Adrenal gland (tissue), 12 donors: ENCODE data around the gene MARK3. TPM values are rescaled to one million over a fixed set of nuclear protein-coding genes. Genes with fewer than 3 reads are reported as not detected.

Experiments used
- DNase-seq, 7 donors: peaks; one replicate each; pipeline ENCODE4 v3.0.0-alpha.2; 2019 to 2020
- H3K27ac ChIP-seq, 5 donors: fragments of 200-600 bp; sonication (generic) in 4 of 5; 1 replicate in 3 of 5; 2 replicates in 2 of 5; pipeline versions ENCODE4 v1.5.1 to v1.8.0; 2016 to 2020; ENCODE audit warnings: mild to moderate bottlenecking in 1 of 5
- H3K27me3 ChIP-seq: fragments of 200-600 bp; 2 replicates; pipeline ENCODE4 v1.8.0; 2021
- H3K36me3 ChIP-seq, 2 donors: fragments of 200-600 bp; replicated peaks in 1 of 2; 1 replicate in 1 of 2; 2 replicates in 1 of 2; pipeline versions ENCODE4 v1.5.1 to v1.8.0; 2018 to 2022
- H3K4me1 ChIP-seq, 2 donors: fragments of 200-600 bp; replicated peaks in 1 of 2; 1 replicate in 1 of 2; 2 replicates in 1 of 2; pipeline versions ENCODE4 v1.5.1 to v1.8.0; 2018 to 2021
- H3K4me3 ChIP-seq, 4 donors: fragments of 200-600 bp; sonication (generic) in 3 of 4; one replicate each; pipeline ENCODE4 v1.5.1; 2016 to 2018
- H3K9me3 ChIP-seq, 3 donors: fragments of 200-600 bp; sonication (generic) in 1 of 3; replicated peaks in 1 of 3; 1 replicate in 2 of 3; 2 replicates in 1 of 3; pipeline versions ENCODE4 v1.5.1 to v1.8.0; 2016 to 2021
- CTCF ChIP-seq, 6 experiments: fragments of 450-650 bp in 4 of 6; fragments of 200-600 bp in 2 of 6; sonication (generic) in 1 of 6; IDR thresholded peaks; 1 replicate in 5 of 6; 2 replicates in 1 of 6; pipeline versions ENCODE4 v1.5.1 to v1.8.0; 2016 to 2021; ENCODE audit warnings: antibody characterized with exemption in 6 of 6, mild to moderate bottlenecking in 2 of 6, moderate library complexity in 1 of 6
- POLR2A ChIP-seq, 2 donors: fragments of 450-650 bp; IDR thresholded peaks; one replicate each; pipeline ENCODE4 v1.6.1; 2017; ENCODE audit warnings: antibody characterized with exemption in 2 of 2, mild to moderate bottlenecking in 2 of 2, moderate library complexity in 1 of 2
- WGBS, 4 donors: extraction: QIAGEN DNeasy Blood & Tissue Kit in 2 of 4; methylation state at CpG; one replicate each; pipeline versions ENCODE4 v1.1.5 to v1.1.7; 2013 to 2017; 5-methylcytosine and 5-hydroxymethylcytosine counted together
- intact Hi-C, 2 donors: fragments of 100-400 bp; cut with DNase I; formaldehyde crosslinking; loops; one replicate each; pipeline versions ENCODE4 v1.14.1 to v1.15.0; 2022 to 2023
- polyA plus RNA-seq, 3 donors: library from polyadenylated mRNA; stranded (reverse); fragments of 200-250 nt in 2 of 3; fragments of 350-450 nt in 1 of 3; fragmentation: Illumina TruSeq in 1 of 3; extraction: RNeasy Lipid Tissue Mini Kit (QIAGEN cat#74804) in 1 of 3; gene quantifications; one replicate each; pipeline ENCODE4 v1.2.3, GENCODE V29; 2013 to 2014
- total RNA-seq, 9 donors: library from RNA; depleted of rRNA in 4 of 9; stranded (reverse); fragments of >200 nt in 4 of 9; fragments of 120-200 nt in 1 of 9; fragmentation: NEBNext Ultra II Directional in 1 of 9; extraction: Animal tissue kit (Norgen Biotek cat#: 25700) in 1 of 9; gene quantifications; one replicate each; pipeline versions ENCODE4 v1.1.0 to v1.2.4, GENCODE V29; 2013 to 2023
- donor health status: healthy with polysubstance abuse.
- donor health status: Bipolar disorder and iron deficiency.
- donor health status: DM: yes; HTN: yes; CAD: no.
- donor health status: DM: no; HTN: no; CAD: no.
- donor health status: DM: no; HTN: no; CAD: no.
- donor health status: DM: yes; HTN: yes; CAD: no.

Gene MARK3
- total and polyA plus RNA-seq, 12 donors: 73.1 to 233 (median 94.6) TPM

GRCh38 chr14:103393676-103394626 lies 8.7 kb downstream of the MARK3 start:
- DNase-seq: peak in 4 of 7 donors; percentile 52 to 70 (median 62)
- Histone ChIP-seq H3K9me3 (no peaks in the 10 kb centered on the region), H3K27me3 (no peaks in the 10 kb centered on the region), H3K27ac (peak overlapping the region; percentile 26 to 87 (median 73)), H3K36me3 (no peaks in the 10 kb centered on the region), H3K4me3 (peak overlapping the region in 1 of 4 donors; percentile 22), H3K4me1 (peaks cover 58 to 79% of the 10 kb centered on the region in 2 donors)
- no peak for TF ChIP-seq POLR2A (IDR thresholded peaks at IDR 0.05)
- TF ChIP-seq CTCF (IDR thresholded peaks at IDR 0.05): peak; percentile 73 to 88 (median 82)
- intact Hi-C loops: no loop called here
- 15 to 29% (median 26%) methylated on average over 9 of the region's 9 CpGs for WGBS, 4 donors

GRCh38 chr14:103395244-103395643 lies 10.0 kb downstream of the MARK3 start:
- H3K4me3 ChIP-seq: peak overlapping the region in 1 of 4 donors; percentile 1
- H3K27ac ChIP-seq: peak overlapping the region in 3 of 5 donors; percentile 26 to 76 (median 73)
- no peaks in the 10 kb centered on the region for H3K27me3 ChIP-seq
- H3K4me1 ChIP-seq: peaks cover 58 to 90% of the 10 kb centered on the region in 2 donors
- TF ChIP-seq CTCF (IDR thresholded peaks at IDR 0.05) (no peak), POLR2A (IDR thresholded peaks at IDR 0.05) (no peak)
- no peak for DNase-seq
- H3K36me3 ChIP-seq: no peaks in the 10 kb centered on the region
- intact Hi-C loops: loop anchor here in 1 of 2 donors (5.0 kb wide), 1 partner anchor 47 kb away; no protein-coding TSS in a partner anchor
- H3K9me3 ChIP-seq: no peaks in the 10 kb centered on the region
- 17 to 28% (median 21%) methylated on average over 2 of the region's 2 CpGs for WGBS, 4 donors

- Histone ChIP-seq H3K27me3 (no peaks in the 10 kb centered on the region), H3K4me3 (no peak overlapping the region), H3K9me3 (no peaks in the 10 kb centered on the region), H3K27ac (peak overlapping the region in 2 of 5 donors; percentile 73 to 76), H3K4me1 (peaks cover 65 to 87% of the 10 kb centered on the region in 2 donors), H3K36me3 (no peaks in the 10 kb centered on the region)
- intact Hi-C loops: loop anchor here in 1 of 2 donors (5.0 kb wide), 1 partner anchor 46 kb away; no protein-coding TSS in a partner anchor
- WGBS, 4 donors: 88 to 96% (median 94%) methylated on average over 2 of the region's 2 CpGs
- TF ChIP-seq CTCF (IDR thresholded peaks at IDR 0.05): no peak
- no peak for TF ChIP-seq POLR2A (IDR thresholded peaks at IDR 0.05)
- no peak for DNase-seq
Measured at GRCh38 chr14:103396463-103396862, 11.2 kb downstream of the MARK3 start.

- TF ChIP-seq CTCF (IDR thresholded peaks at IDR 0.05): no peak
- Histone ChIP-seq H3K9me3 (no peaks in the 10 kb centered on the region), H3K27me3 (no peaks in the 10 kb centered on the region), H3K27ac (peak overlapping the region; percentile 3 to 73 (median 52)), H3K4me1 (peaks cover 66 to 86% of the 10 kb centered on the region in 2 donors), H3K36me3 (no peaks in the 10 kb centered on the region), H3K4me3 (peak overlapping the region in 1 of 4 donors; percentile 5)
- DNase-seq: peak in 3 of 7 donors; percentile 48 to 61 (median 51)
- intact Hi-C loops: loop anchor here in 1 of 2 donors (5.0 kb wide), 1 partner anchor 44 kb away; no protein-coding TSS in a partner anchor
- 34 to 41% (median 35%) methylated on average over 7 of the region's 7 CpGs for WGBS, 4 donors
Measured at GRCh38 chr14:103398427-103399195, 13.4 kb downstream of the MARK3 start.
